Stimulated activated CD8-positive, alpha-beta memory T cell treated with anti-CD3 and anti-CD28 coated beads, Interleukin-4, amount 100 ng/mL, for 4 hours (primary cell): ENCODE measurements around the gene SPACA9.
A peak's percentile ranks its signal among the peaks of the same experiment; 100 is the strongest.

Source experiments
- DNase-seq, 2 donors: peaks; one replicate each; pipeline ENCODE4 v3.0.0-alpha.2; 2020; ENCODE audit warnings: low read depth in 2 of 2, low spot score in 1 of 2

The SPACA9 gene

DNA sequence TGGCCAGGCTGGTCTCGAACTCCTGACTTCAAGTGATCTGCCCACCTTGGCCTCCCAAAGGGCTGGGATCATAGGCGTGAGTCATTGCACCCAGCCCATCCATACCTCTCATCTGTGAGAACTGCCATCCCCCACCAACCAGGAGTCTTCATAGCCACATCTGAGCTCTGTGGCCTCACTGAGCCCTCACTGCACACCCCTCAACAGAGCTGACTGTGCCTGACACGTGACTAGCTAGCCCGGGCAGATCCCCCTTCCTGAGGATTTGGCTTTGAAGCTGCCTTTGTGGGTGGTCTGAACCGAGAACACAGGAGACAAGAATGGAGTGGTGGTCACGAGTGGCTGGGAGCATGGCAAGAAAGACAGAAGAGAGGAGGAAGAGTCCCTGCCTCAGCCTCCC lies 16.2 kb upstream of the SPACA9 start:
- no peak for DNase-seq

DNA sequence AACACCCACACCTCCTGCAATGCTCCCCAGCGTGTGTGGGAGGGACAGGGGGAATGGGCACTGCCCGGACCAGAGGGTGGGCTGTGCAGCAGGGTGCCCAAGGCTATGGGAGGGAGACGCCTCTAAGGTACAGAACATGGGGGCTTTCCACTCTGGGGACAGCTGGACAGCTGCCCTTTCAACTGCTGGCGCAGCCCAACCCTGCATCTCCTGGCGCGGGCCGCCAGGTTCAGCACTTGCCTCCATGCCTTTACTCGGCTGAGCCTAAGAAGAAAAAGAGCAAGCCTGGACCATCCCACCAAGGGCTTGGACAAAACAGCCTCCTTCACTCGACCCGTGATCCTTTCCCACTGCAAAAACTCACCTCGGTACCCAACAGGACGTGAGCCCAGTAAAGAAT lies 15.6 kb upstream of the SPACA9 start:
- DNase-seq, result no peak

DNA sequence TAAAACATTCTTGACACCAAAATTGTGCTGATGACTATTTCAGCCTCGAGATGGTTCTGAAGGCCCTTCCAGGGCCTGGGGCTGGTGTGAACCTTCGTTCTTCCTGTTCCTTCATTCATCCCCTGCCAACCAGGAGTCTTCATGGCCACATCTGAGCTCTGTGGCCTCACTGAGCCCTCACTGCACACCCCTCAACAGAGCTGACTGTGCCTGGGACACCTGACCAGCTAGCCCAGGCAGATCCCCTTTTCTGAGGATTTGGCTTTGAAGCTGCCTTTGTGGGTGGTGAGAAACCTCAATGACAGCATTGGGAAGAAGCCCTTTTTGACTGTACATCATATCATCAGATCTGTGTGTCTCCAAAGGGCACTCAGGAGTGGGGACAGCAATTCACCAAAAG lies 14.4 kb upstream of the SPACA9 start:
- DNase-seq, result no peak

DNA sequence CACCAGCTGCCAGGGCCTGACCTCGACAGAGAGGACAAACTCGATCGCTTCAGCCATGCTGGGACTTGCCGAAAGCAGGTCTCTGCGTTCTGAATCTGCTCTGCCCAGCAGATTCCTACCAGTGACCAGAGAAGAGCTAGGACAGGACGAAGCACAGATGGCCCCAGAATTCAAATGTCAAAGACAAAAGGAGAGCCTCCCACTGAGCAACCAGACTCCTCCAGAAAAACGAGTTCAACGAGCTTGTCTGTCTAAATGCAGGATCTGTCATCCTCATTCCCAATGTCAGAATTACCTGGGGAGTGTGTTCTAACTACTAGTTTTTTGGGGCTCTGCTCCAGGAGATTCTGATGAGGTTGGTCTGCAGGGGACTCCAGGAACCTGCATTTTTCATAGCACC lies 14.0 kb upstream of the SPACA9 start:
- no peak for DNase-seq

DNA sequence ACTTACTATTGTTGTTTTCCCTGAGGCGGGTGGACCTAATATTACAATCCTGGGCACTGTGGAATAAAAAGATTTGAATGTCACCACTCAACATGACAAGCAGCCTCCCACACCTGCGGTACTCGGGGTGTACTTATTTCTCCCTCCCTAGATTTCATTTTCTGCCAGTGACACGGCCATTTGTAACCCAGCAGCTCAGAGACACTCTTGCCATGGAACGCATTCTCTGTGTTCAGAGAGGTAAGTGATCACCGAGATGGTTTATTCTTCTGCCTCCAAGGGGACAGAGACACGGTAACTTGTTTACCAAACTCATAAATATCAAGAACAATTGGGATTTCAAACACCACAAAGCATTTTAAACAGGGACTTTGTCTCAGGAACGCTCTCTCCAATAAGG lies 11.8 kb upstream of the SPACA9 start:
- no peak for DNase-seq

GRCh38 chr9:132869266-132869665 lies 9.4 kb upstream of the SPACA9 start:
- DNase-seq, result no peak

GRCh38 chr9:132873403-132873802 lies 5.3 kb upstream of the SPACA9 start:
- no peak for DNase-seq

- DNase-seq, result no peak
Observed at GRCh38 chr9:132875159-132875558, 3.5 kb upstream of the SPACA9 start.

GRCh38 chr9:132876849-132877248 lies 1.8 kb upstream of the SPACA9 start:
- DNase-seq, result no peak

GRCh38 chr9:132877458-132877823 lies 1.3 kb upstream of the SPACA9 start:
- no peak for DNase-seq

- peak; percentile 44 to 60 for DNase-seq
Observed at GRCh38 chr9:132877824-132878694, 639 bp upstream of the SPACA9 start, which contains the start of gene AK8. TSS of gene AK8 (minus strand) at chr9:132878284. CDS start at chr9:132878255, 29 bp downstream.

GRCh38 chr9:132879457-132880323 lies 992 bp downstream of the SPACA9 start:
- no peak for DNase-seq

- no peak for DNase-seq
Observed at GRCh38 chr9:132880324-132880661, 1.6 kb downstream of the SPACA9 start.

GRCh38 chr9:132881826-132882225 lies 3.1 kb downstream of the SPACA9 start:
- DNase-seq, result no peak

DNA sequence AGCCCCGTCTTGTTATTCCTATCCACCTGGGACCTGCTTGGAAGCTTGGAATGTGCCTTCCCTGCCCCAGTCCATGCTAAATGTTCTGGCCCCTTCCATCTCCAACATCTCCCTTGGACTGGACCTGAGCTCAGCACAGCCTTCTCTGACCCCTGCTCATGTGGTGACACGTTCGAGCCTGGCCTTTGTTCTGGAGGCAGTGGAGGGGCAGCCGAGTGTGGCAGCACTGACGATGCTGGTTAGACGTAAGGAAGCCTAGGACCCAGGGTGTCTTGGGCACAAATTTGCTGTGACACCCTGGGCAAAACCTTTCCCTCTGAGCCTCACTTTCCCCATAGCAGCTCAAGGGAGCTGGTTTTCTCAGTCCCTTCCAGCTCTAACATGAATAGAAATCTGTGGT lies 3.9 kb downstream of the SPACA9 start:
- DNase-seq, result no peak

GRCh38 chr9:132883349-132884294 lies 4.9 kb downstream of the SPACA9 start:
- no peak for DNase-seq

DNA sequence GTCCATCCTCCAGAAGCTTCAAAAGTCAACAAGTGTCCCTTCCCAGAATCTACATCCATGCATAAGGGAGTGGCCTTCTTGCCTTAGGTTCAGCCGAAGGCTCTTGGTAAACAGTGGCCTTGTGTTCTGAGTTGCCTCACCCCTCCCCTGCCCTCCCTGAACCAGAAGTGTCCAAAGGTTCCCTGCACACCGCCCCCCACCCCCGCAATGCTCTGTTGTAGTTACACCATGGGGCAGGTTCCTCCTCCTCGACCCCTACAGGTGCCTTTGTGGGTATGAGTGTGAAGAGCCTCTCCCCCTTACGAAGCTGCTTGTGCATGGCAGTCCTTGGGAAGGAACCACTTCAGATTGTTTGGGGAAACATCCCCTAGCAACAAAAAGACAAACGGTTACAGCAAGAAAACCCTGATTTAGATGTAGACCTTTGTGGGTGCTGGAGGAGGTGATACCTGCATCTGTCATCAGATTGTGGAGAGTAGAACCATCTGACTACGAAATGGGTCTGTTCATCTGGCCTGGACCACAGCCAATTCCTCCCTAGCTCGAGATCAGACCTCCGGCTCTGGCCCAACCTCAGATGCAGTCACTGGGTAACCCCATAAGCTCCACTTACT lies 7.1 kb downstream of the SPACA9 start:
- no peak for DNase-seq

GRCh38 chr9:132886334-132886725 lies 7.6 kb downstream of the SPACA9 start:
- no peak for DNase-seq

DNA sequence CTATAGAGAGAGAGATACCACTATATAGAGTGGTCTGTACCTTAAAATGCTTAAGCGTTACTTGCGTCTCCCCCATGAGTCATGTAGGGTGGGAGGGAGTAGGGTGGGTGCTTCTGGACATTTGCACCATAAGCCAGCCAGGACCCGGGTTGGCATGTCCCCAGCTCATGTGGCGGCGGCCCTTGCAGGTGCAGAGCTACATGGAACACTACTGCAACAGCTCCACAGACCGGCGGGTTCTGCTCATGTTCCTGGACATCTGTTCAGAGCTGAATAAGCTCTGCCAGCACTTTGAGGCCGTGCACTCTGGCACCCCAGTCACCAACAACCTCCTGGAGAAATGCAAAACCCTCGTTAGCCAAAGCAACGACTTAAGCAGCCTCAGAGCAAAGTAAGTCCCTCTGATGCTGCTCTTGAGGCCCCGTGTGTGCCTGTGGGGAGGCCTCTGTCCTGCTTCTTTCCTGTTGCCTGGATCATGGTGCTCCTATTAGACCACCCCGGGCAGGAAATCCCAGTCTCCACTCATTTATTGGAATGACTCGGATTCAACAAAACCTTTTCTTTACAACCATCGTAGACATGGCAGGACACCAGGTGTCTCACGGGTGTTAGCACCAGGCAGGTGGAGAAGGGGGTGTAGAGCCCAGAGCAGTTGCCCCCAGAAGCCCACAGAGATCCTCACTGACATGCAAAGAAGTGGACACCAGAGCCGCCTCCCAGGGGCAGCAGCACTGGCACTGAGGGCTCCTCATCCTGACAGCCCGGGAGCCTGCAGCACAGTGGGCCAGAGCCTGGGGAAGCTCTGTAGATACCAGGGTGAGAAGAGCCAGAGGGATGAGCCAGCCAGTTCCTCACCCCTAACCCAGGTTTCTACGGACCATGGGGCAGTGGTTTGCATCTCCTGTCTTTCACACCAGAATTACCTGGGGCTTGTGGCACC lies 8.8 kb downstream of the SPACA9 start:
- no peak for DNase-seq

DNA sequence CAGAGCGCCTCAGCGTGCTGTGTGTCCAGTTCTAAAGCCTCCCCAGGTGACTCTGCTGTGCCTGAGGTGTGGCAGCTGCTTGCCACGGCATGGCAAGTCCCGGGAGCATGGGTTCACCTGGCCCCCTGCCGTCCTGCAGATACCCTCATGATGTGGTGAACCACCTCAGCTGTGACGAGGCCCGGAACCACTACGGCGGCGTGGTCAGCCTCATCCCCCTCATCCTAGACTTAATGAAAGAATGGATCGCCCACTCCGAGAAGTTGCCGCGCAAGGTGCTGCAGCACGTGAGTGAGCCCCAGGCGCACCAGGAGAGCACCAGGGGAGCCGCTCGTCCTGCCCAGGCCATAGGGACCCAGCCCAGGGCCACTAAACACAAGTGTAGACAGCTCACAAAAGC lies 9.5 kb downstream of the SPACA9 start:
- no peak for DNase-seq
